Upper lobe of left lung (tissue), 6 donors: ENCODE data around the gene FAM227B. TPM values are rescaled to one million over a fixed set of nuclear protein-coding genes. Genes with fewer than 3 reads are reported as not detected.
"Not testable (repeated sequence)": the region's sequence is repeated elsewhere in the genome, so short reads cannot be mapped to it uniquely, and the experiment has no call there.

ENCODE experiments used
- ATAC-seq, 2 donors: fragments of 200-7000 bp; cut with Tn5 transposase; one replicate each; pipeline ENCODE4 v1.9.1; 2022; ENCODE audit warnings: mild to moderate bottlenecking in 2 of 2, moderate library complexity in 2 of 2; ENCODE audit not compliant: low FRiP score in 2 of 2
- DNase-seq, 2 donors: peaks; one replicate each; pipeline ENCODE4 v3.0.0-alpha.2; 2019 to 2020
- H3K27ac ChIP-seq, 4 donors: fragments of 200-600 bp; sonication (generic); one replicate each; pipeline ENCODE4 v1.5.1; 2016 to 2019
- H3K27me3 ChIP-seq, 4 donors: fragments of 200-600 bp; sonication (generic); one replicate each; pipeline ENCODE4 v1.5.1; 2017 to 2019
- H3K36me3 ChIP-seq, 4 donors: fragments of 200-600 bp; sonication (generic); one replicate each; pipeline ENCODE4 v1.5.1; 2016 to 2019
- H3K4me1 ChIP-seq, 4 donors: fragments of 200-600 bp; sonication (generic); one replicate each; pipeline ENCODE4 v1.5.1; 2018 to 2019
- H3K4me3 ChIP-seq, 4 donors: fragments of 200-600 bp; sonication (generic); one replicate each; pipeline ENCODE4 v1.5.1; 2017 to 2019; ENCODE audit warnings: mild to moderate bottlenecking in 2 of 4, moderate library complexity in 1 of 4
- H3K9me3 ChIP-seq, 4 donors: fragments of 200-600 bp; sonication (generic); one replicate each; pipeline ENCODE4 v1.5.1; 2018 to 2019
- CTCF ChIP-seq, 6 experiments: fragments of 450-650 bp in 4 of 6; fragments of 200-600 bp in 2 of 6; sonication (generic) in 2 of 6; IDR thresholded peaks; one replicate each; pipeline ENCODE4 v1.5.1; 2016 to 2019; ENCODE audit warnings: antibody characterized with exemption in 6 of 6
- EP300 ChIP-seq, 4 donors: sonication (generic); formaldehyde crosslinking; IDR thresholded peaks; one replicate each; pipeline ENCODE4 v1.5.1; 2017; ENCODE audit warnings: antibody characterized with exemption in 4 of 4, control low read depth in 2 of 4
- POLR2A ChIP-seq, 4 donors: fragments of 450-650 bp; IDR thresholded peaks; one replicate each; pipeline ENCODE4 v1.5.1; 2016 to 2017; ENCODE audit warnings: antibody characterized with exemption in 4 of 4, mild to moderate bottlenecking in 2 of 4
- POLR2AphosphoS5 ChIP-seq, 2 donors: sonication (generic); formaldehyde crosslinking; IDR thresholded peaks; one replicate each; pipeline ENCODE4 v1.5.1; 2017; ENCODE audit warnings: antibody characterized with exemption in 2 of 2
- WGBS, 2 donors: methylation state at CpG; one replicate each; pipeline ENCODE4 v1.1.5; 2017 to 2018; 5-methylcytosine and 5-hydroxymethylcytosine counted together
- total RNA-seq, 6 donors: library from RNA; depleted of rRNA in 4 of 6; stranded (reverse); fragments of >200 nt in 4 of 6; gene quantifications; one replicate each; pipeline versions ENCODE4 v1.1.0 to v1.2.1, GENCODE V29; 2016 to 2021
- donor health status: DM: no; HTN: no; CAD: no; lungs with moderate emphysema.
- donor health status: DM: no; HTN: yes; CAD: no; lungs with severe emphysema.

The FAM227B gene
- total RNA-seq, 6 donors from 2014 or later, result 2.6 to 25.1 (median 2.9) TPM; not detected in 1

- TF ChIP-seq EP300 (IDR thresholded peaks at IDR 0.05) (no peak), CTCF (IDR thresholded peaks at IDR 0.05) (no peak), POLR2A (IDR thresholded peaks at IDR 0.05) (no peak), POLR2AphosphoS5 (IDR thresholded peaks at IDR 0.05) (no peak)
- H3K27me3 ChIP-seq, result no peaks in the 10 kb centered on the region
- no peak overlapping the region for H3K4me3 ChIP-seq
- no peaks in the 10 kb centered on the region for H3K9me3 ChIP-seq
- H3K36me3 ChIP-seq, result no peaks in the 10 kb centered on the region
- ATAC-seq, result peak in 1 of 2 donors; percentile 78
- DNase-seq, result no peak
- H3K4me1 ChIP-seq, result no peaks in the 10 kb centered on the region
- whole genome bisulfite sequencing, 2 donors, result 55 to 61% methylated on average over 1 of the region's 1 CpG
- no peak overlapping the region for H3K27ac ChIP-seq
Observed at GRCh38 chr15:49492830-49493229, 127.8 kb downstream of the FAM227B start.

DNA sequence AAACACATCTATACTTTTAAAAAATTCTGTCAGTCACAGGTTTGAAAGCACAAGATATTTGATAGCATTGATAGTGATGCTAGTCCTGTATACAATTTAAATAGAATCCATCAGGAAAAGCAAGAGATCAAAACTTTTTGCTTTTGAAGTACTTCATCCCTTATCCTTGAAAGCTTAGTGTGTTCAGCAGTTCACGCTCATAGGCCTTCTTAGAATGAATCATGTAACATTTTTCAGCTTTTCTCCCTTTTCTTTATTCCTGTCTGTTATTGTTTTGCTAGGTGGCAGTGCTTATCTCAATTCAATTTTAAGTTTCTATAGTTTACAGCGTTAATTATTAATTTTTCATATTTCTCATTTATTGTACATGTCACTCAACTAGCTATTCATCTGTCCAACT is 128.5 kb downstream of the FAM227B start:
- WGBS, 2 donors, result 94 to 96% methylated on average over 2 of the region's 2 CpGs
- Histone ChIP-seq H3K36me3 (no peaks in the 10 kb centered on the region), H3K27me3 (no peaks in the 10 kb centered on the region), H3K4me1 (no peaks in the 10 kb centered on the region), H3K4me3 (no peak overlapping the region), H3K27ac (no peak overlapping the region), H3K9me3 (no peaks in the 10 kb centered on the region)
- DNase-seq, result no peak
- ATAC-seq, result no peak
- TF ChIP-seq CTCF (IDR thresholded peaks at IDR 0.05) (no peak), EP300 (IDR thresholded peaks at IDR 0.05) (no peak), POLR2A (IDR thresholded peaks at IDR 0.05) (no peak), POLR2AphosphoS5 (IDR thresholded peaks at IDR 0.05) (no peak)

GRCh38 chr15:49490966-49491365 is 129.7 kb downstream of the FAM227B start:
- no peak for ATAC-seq
- WGBS, 2 donors, result 97 to 98% methylated on average over 1 of the region's 1 CpG
- Histone ChIP-seq H3K4me1 (no peaks in the 10 kb centered on the region), H3K4me3 (no peak overlapping the region), H3K9me3 (no peaks in the 10 kb centered on the region), H3K36me3 (no peaks in the 10 kb centered on the region), H3K27ac (no peak overlapping the region), H3K27me3 (no peaks in the 10 kb centered on the region)
- no peak for DNase-seq
- no peak for TF ChIP-seq POLR2A (IDR thresholded peaks at IDR 0.05)
- TF ChIP-seq CTCF (IDR thresholded peaks at IDR 0.05), result no peak
- no peak for TF ChIP-seq EP300 (IDR thresholded peaks at IDR 0.05)
- no peak for TF ChIP-seq POLR2AphosphoS5 (IDR thresholded peaks at IDR 0.05)

GRCh38 chr15:49485401-49485800 is 135.2 kb downstream of the FAM227B start:
- not testable (repeated sequence) for ATAC-seq, H3K4me3 ChIP-seq, DNase-seq, H3K36me3 ChIP-seq, H3K4me1 ChIP-seq, H3K9me3 ChIP-seq, H3K27me3 ChIP-seq, H3K27ac ChIP-seq
- 61 to 76% methylated on average over 1 of the region's 1 CpG for WGBS, 2 donors

DNA sequence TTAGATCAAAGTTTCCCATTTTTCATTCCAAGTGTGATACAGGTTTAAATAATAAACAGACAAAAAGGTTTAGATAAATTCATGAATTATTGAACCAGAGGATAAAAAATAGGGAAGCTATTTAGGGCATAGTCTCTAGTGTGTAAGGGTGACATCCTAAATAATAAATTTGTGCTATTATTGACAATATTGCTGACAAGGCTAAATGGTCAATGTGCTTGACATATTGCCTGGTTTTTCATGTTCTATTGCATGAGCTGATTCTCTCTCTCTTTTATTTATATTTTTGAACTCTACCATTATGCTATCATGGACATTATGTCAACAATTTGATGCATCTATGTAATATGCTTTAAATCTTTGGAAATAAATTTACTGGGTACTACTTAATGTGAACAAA is 141.6 kb downstream of the FAM227B start:
- DNase-seq, H3K27ac ChIP-seq, ATAC-seq, H3K36me3 ChIP-seq, H3K4me3 ChIP-seq, H3K27me3 ChIP-seq, H3K4me1 ChIP-seq, H3K9me3 ChIP-seq: not testable (repeated sequence)

- H3K4me1 ChIP-seq, result not testable (repeated sequence)
Observed at GRCh38 chr15:49478021-49478420, 142.6 kb downstream of the FAM227B start.

More at GRCh38 chr15:49478021-49478420, 142.6 kb downstream of the FAM227B start:
- H3K4me3 ChIP-seq, H3K9me3 ChIP-seq, H3K27me3 ChIP-seq, H3K27ac ChIP-seq, ATAC-seq, DNase-seq, H3K36me3 ChIP-seq: not testable (repeated sequence)
- WGBS, 2 donors, result 82% methylated on average over 4 of the region's 4 CpGs
